ENCODE data around the gene UBE2G2.

The UBE2G2 gene

GRCh38 chr21:44784810-44785209 is 16.8 kb downstream of the UBE2G2 start:
- H3K36me3 ChIP-seq (ENCODE audit: insufficient read depth, low read length) = peaks cover 57% of the 10 kb centered on the region
- no peak overlapping the region for H3K9ac ChIP-seq (ENCODE audit: low read depth, low read length)
- no peak for ATAC-seq (ENCODE audit: insufficient read depth, low read depth)
- TF ChIP-seq EZH2 (IDR thresholded peaks at IDR 0.05; ENCODE audit: borderline replicate concordance, low read depth, low read length, severe bottlenecking) (no peak), CTCF (IDR thresholded peaks at IDR 0.05; ENCODE audit: borderline replicate concordance, extremely low read depth, low read length, poor library complexity, severe bottlenecking) (no peak)
- no peaks in the 10 kb centered on the region for H3K9me3 ChIP-seq (ENCODE audit: insufficient read depth, low read length, severe bottlenecking)
- no peaks in the 10 kb centered on the region for H3K27me3 ChIP-seq (ENCODE audit: insufficient read depth, low read length, poor library complexity)
- H3K4me2 ChIP-seq (ENCODE audit: insufficient read depth, low read length) = no peak overlapping the region
- H3K4me3 ChIP-seq (ENCODE audit: low read depth in 1 of 2, low read length in 2 of 2) = no peak overlapping the region
- peaks cover 57% of the 10 kb centered on the region for H4K20me1 ChIP-seq (ENCODE audit: insufficient read depth, low read length)
- H3K27ac ChIP-seq (ENCODE audit: low read length) = no peak overlapping the region
- peaks cover 90% of the 10 kb centered on the region for H3K79me2 ChIP-seq (ENCODE audit: insufficient read depth, low read length)
- no peaks in the 10 kb centered on the region for H3K4me1 ChIP-seq (ENCODE audit: insufficient read depth, low read length)
- H2AFZ ChIP-seq (ENCODE audit: low read depth, low read length) = no peak overlapping the region
- DNase-seq = no peak

GRCh38 chr21:44783020-44783696 is 18.5 kb downstream of the UBE2G2 start:
- Histone ChIP-seq H3K79me2 (ENCODE audit: insufficient read depth, low read length) (peaks cover 92% of the 10 kb centered on the region), H3K27ac (ENCODE audit: low read length) (no peak overlapping the region)

GRCh38 chr21:44780767-44781459 is 20.7 kb downstream of the UBE2G2 start:
- no peak overlapping the region for H3K4me2 ChIP-seq (ENCODE audit: insufficient read depth, low read length)
- ATAC-seq (ENCODE audit: insufficient read depth, low read depth) (no peak), DNase-seq (no peak)
- no peak overlapping the region for H3K4me3 ChIP-seq (ENCODE audit: low read depth in 1 of 2, low read length in 2 of 2)
- H3K4me1 ChIP-seq (ENCODE audit: insufficient read depth, low read length) = no peaks in the 10 kb centered on the region
- H3K9ac ChIP-seq (ENCODE audit: low read depth, low read length) = no peak overlapping the region
- H3K27ac ChIP-seq (ENCODE audit: low read length) = no peak overlapping the region
- no peaks in the 10 kb centered on the region for H3K9me3 ChIP-seq (ENCODE audit: insufficient read depth, low read length, severe bottlenecking)
- H3K79me2 ChIP-seq (ENCODE audit: insufficient read depth, low read length) = peaks cover 78% of the 10 kb centered on the region
- peaks cover 68% of the 10 kb centered on the region for H3K36me3 ChIP-seq (ENCODE audit: insufficient read depth, low read length)
- H3K27me3 ChIP-seq (ENCODE audit: insufficient read depth, low read length, poor library complexity) = no peaks in the 10 kb centered on the region
- TF ChIP-seq EZH2 (IDR thresholded peaks at IDR 0.05; ENCODE audit: borderline replicate concordance, low read depth, low read length, severe bottlenecking) (no peak), CTCF (IDR thresholded peaks at IDR 0.05; ENCODE audit: borderline replicate concordance, extremely low read depth, low read length, poor library complexity, severe bottlenecking) (no peak)
- peaks cover 52% of the 10 kb centered on the region for H4K20me1 ChIP-seq (ENCODE audit: insufficient read depth, low read length)
- H2AFZ ChIP-seq (ENCODE audit: low read depth, low read length) = no peak overlapping the region

More at GRCh38 chr21:44783020-44783696, 18.5 kb downstream of the UBE2G2 start:
- no peak overlapping the region for H3K4me2 ChIP-seq (ENCODE audit: insufficient read depth, low read length)
- no peaks in the 10 kb centered on the region for H3K9me3 ChIP-seq (ENCODE audit: insufficient read depth, low read length, severe bottlenecking)
- DNase-seq = no peak
- H3K4me3 ChIP-seq (ENCODE audit: low read depth in 1 of 2, low read length in 2 of 2) = no peak overlapping the region
- H2AFZ ChIP-seq (ENCODE audit: low read depth, low read length) = no peak overlapping the region
- H3K27me3 ChIP-seq (ENCODE audit: insufficient read depth, low read length, poor library complexity) = no peaks in the 10 kb centered on the region
- H3K36me3 ChIP-seq (ENCODE audit: insufficient read depth, low read length) = peaks cover 67% of the 10 kb centered on the region
- H3K9ac ChIP-seq (ENCODE audit: low read depth, low read length) = no peak overlapping the region
- ATAC-seq (ENCODE audit: insufficient read depth, low read depth) = no peak
- TF ChIP-seq CTCF (IDR thresholded peaks at IDR 0.05; ENCODE audit: borderline replicate concordance, extremely low read depth, low read length, poor library complexity, severe bottlenecking) (no peak), EZH2 (IDR thresholded peaks at IDR 0.05; ENCODE audit: borderline replicate concordance, low read depth, low read length, severe bottlenecking) (no peak)
- no peaks in the 10 kb centered on the region for H3K4me1 ChIP-seq (ENCODE audit: insufficient read depth, low read length)
- H4K20me1 ChIP-seq (ENCODE audit: insufficient read depth, low read length) = peaks cover 59% of the 10 kb centered on the region
